Measurements from ENCODE around the gene USP7.

DNA sequence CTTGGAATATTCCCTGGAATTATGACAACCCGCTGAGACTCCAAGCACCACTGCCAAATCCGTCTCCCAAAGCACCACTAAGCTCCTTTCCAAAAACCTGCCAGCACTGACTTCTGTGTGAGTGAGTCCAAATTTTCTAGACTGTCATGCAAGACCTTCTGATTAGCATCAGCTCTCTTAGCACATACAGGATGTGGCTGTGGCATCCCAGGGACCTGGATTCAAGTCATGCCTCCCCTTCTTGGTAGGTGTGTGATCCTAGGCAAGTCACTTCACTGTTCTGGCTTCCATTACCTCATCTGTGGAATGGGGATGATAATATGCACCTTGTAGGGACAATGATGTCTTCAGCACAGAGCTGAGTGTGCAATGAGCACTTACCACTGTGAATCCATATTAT, 38.3 kb upstream of the USP7 start:
- TF ChIP-seq, protein P1, sequence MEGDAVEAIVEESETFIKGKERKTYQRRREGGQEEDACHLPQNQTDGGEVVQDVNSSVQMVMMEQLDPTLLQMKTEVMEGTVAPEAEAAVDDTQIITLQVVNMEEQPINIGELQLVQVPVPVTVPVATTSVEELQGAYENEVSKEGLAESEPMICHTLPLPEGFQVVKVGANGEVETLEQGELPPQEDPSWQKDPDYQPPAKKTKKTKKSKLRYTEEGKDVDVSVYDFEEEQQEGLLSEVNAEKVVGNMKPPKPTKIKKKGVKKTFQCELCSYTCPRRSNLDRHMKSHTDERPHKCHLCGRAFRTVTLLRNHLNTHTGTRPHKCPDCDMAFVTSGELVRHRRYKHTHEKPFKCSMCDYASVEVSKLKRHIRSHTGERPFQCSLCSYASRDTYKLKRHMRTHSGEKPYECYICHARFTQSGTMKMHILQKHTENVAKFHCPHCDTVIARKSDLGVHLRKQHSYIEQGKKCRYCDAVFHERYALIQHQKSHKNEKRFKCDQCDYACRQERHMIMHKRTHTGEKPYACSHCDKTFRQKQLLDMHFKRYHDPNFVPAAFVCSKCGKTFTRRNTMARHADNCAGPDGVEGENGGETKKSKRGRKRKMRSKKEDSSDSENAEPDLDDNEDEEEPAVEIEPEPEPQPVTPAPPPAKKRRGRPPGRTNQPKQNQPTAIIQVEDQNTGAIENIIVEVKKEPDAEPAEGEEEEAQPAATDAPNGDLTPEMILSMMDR (conservative IDR thresholded peaks at IDR 0.05; ENCODE audit: low read depth, low read length), result no peak
- no peak for TF ChIP-seq EZH2 (IDR thresholded peaks at IDR 0.05; ENCODE audit: borderline replicate concordance, low read depth, low read length, poor library complexity, severe bottlenecking)
